Measurements from ENCODE around the gene KDM1B.
"Not testable (repeated sequence)": the region's sequence is repeated elsewhere in the genome, so short reads cannot be mapped to it uniquely, and the experiment has no call there.

KDM1B gene

DNA sequence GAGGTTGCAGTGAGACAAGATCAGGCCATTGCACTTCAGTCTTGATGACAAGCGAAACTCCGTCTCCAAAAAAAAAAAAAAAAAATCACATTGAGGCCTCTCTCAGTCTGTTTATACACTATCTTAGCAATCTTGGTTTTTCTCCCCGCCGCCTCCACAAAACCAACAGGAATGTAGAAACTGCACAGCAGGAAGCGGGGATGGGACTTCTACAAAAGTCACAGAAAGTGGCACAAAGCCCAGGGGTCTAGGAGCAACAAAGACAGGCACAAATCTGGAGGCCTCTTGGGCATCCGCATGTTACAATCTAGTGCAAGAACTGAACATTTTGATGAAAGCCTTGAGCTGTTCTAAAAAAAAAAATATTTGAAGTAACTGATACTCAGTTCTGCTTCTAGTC, 48.6 kb downstream of the KDM1B start:
- DNase-seq, result no peak

DNA sequence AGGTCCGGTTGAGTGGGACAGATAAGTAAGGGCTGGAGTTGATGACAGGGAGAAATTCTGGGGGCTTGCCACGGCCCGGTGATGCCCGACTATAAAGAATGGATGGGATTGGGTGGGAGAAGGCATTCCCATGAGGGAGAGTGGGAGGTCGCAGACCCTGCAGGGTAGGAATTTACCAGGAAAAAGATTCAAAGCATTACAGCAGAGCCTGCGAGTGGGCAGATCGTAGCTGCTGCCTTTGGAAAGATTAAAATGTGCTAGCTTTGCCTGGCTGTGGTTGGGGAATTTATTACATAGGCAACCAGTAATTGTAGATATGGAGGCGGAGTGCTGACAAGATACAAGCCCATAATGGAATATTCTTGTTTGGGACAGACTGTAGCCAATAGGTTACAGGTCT, 49.5 kb downstream of the KDM1B start:
- DNase-seq, result no peak

- DNase-seq, result no peak
Observed at GRCh38 chr6:18206591-18206990, 51.4 kb downstream of the KDM1B start.

- DNase-seq, result no peak
Observed at GRCh38 chr6:18207438-18207837, 52.2 kb downstream of the KDM1B start.

- DNase-seq, result no peak
Observed at GRCh38 chr6:18207949-18208348, 52.7 kb downstream of the KDM1B start.

DNA sequence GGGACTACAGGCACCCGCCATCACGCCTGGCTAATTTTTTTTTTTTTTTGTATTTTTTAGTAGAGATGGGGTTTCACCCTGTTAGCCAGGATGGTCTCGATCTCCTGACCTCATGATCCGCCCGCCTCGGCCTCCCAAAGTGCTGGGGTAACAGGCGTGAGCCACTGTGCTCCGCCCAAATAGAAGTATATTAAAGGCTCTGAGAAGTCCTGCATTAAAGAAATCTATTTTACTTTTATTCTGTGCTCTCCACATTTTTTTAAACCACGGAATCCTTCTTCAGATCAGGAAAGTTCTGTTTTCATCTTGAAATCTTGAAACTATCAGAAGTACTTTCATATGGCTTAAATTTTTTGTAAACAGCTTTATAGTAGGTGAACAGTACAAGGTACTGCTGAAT, 53.6 kb downstream of the KDM1B start:
- DNase-seq, result not testable (repeated sequence)

GRCh38 chr6:18209539-18210197, 54.4 kb downstream of the KDM1B start:
- DNase-seq, result no peak

DNA sequence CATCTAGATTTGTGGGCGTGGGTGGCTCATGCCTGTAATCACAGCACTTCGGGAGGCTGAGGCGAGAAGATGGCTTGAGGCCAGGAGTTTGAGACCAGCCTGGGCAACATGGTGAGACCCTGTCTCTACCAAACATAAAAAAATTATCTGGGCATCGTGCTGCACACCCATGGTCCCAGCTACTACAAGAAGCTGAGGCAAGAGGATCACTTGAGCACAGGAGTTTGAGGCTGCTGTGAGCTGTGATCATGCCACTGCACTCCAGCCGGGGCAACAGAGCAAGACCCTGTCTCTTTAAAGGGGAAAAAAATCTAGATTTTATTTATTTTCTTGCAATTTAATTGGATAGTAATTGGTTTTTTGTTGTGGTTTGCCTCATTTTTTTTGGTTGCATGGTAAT, 55.5 kb downstream of the KDM1B start:
- DNase-seq, result no peak

DNA sequence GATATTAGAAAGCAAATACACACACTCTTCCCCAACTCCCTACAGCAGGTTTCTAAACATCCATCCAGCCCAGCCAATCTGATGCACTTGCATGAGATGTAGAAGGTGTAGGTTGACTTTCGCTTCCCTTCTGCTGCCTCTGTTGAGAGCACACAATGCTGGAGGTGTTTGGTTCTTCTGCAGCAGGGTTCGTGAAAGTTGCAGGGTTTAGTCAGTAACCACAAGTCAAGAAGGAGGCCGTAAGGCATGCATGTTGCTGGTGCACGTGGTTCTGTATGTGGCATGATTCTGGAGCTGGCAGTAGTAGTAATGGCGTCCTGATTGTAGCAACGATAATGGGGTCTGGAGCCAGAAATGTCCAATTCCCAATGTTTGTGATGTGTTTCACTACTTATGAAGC, 56.1 kb downstream of the KDM1B start:
- DNase-seq, result no peak

- no peak for DNase-seq
Observed at GRCh38 chr6:18212231-18212630, 57.0 kb downstream of the KDM1B start.

- DNase-seq, result no peak
Observed at GRCh38 chr6:18213439-18213838, 58.2 kb downstream of the KDM1B start.

- DNase-seq, result no peak
Observed at GRCh38 chr6:18214003-18214402, 58.8 kb downstream of the KDM1B start.

GRCh38 chr6:18215436-18215835, 60.2 kb downstream of the KDM1B start:
- DNase-seq, result no peak

DNA sequence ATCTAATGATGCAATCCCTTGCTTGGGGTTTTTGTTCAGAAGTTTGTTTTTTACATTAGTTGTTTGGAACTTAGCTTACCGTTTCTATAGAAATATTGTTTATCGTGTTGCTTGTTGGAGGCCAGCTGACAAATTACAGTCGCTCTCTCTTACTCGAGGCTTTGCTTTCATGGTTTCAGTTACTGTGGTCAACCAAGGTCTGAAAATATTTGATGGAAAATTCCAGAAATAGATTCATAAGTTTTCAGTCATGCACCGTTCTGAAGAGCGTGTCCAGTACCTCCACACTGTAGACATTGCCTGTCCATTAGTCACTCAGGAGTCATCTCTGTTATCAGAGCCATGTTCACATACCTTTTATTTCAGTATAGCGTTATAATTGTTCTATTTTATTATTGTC, 61.2 kb downstream of the KDM1B start:
- DNase-seq, result no peak

DNA sequence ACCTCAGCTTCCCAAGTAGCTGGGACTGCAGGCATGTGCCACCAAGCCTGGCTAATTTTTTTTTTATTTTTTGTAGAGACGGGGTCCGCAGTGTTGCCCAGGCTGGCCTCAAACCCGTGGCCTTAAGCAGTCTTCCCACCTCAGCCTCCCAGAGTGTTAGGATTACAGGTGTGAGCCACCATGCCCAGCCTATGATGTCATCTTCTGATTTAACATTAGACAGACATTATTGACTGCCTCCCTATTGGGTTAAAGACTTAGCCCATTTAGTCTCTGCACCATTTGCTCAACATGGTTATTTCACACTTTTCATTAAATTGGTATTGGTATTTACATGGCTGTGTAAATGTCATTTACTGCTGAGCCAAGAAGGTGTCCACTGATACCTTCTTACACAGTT, 63.0 kb downstream of the KDM1B start:
- no peak for DNase-seq

- no peak for DNase-seq
Observed at GRCh38 chr6:18219591-18219990, 64.4 kb downstream of the KDM1B start.

DNA sequence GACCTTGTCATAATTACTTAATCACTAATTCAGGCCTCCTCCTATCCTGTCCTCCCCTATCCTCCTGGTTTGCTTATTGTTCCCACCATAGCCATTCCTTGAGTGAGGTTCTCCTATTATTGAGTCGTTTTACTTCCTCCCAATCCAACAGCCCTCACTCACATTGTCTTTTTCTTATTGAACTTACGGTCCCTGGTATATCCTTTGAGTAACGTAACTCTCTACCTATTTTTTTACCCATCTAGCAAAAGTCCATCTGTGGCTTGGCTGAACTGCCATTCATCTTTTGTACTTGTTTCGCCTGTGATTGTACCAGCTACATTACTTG, 66.0 kb downstream of the KDM1B start:
- no peak for DNase-seq

GRCh38 chr6:18226451-18227105, 71.4 kb downstream of the KDM1B start:
- not testable (repeated sequence) for DNase-seq

GRCh38 chr6:18227166-18227565, 71.9 kb downstream of the KDM1B start:
- DNase-seq, result not testable (repeated sequence)

DNA sequence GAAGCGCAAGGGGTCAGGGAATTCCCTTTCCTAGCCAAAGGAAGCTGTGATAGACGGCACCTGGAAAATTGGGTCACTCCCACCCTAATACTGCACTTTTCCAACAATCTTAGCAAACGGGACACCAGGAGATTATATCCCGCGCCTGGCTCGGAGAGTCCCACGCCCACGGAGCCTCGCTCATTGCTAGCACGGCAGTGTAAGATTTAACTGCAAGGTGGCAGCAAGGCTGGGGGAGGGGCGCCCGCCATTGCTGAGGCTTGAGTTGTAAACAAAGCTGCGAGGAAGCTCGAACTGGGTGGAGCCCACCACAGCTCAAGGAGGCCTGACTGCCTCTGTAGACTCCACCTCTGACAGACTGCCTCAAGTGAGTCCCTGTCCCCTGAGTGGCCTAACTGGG, 73.4 kb downstream of the KDM1B start:
- DNase-seq, result not testable (repeated sequence)

- DNase-seq, result not testable (repeated sequence)
Observed at GRCh38 chr6:18231856-18232255, 76.6 kb downstream of the KDM1B start.

GRCh38 chr6:18233770-18234169, 78.5 kb downstream of the KDM1B start:
- not testable (repeated sequence) for DNase-seq

DNA sequence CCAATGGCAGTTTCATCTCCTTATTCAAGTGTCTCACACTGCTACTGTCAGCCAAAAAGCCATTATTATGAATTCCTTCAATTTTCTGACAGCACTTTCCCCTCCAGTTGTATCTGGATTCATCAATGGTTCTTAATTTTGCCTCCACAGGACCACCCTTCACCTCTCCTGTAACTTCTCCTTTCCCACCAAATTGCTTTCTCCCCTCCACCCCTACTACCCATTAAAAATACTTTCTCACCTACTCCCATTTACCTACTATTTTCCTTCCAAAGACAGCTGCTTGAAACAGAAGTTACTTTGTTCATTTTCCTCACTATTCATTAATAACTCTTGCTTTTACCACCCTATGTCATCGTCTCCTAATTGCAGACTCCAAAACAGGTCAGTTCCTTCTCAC, 79.3 kb downstream of the KDM1B start:
- DNase-seq, result no peak

DNA sequence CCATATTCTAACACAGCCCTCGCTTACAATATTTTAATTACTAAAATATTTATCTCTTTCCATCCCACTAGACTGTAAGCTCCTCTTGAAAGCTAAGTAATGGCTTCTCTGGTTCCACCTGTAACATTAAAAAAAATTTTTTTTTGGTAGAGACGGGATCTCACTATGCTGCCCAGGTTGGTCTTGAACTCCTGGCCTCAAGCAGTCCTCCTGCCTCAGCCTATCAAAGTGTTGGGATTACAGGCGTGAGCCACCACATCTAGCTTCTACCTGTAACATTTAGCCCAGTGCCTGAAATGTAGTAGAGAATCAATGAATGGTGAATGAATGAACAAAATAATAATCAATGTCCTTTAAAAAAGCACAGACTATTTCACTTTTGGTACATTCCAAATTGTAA, 80.3 kb downstream of the KDM1B start:
- no peak for DNase-seq

- DNase-seq, result no peak
Observed at GRCh38 chr6:18237167-18237566, 81.9 kb downstream of the KDM1B start.

Data from activated effector memory CD4-positive, alpha-beta T cell treated with Interleukin-2 at 50 U/mL for 16 hours (primary cell).